Measurements from ENCODE around the gene MDK. TPM values are rescaled to one million over a fixed set of nuclear protein-coding genes. Genes with fewer than 3 reads are reported as not detected.

MDK gene
- total and polyA plus RNA-seq, 9 donors: 211 to 634 (median 411) TPM

DNA sequence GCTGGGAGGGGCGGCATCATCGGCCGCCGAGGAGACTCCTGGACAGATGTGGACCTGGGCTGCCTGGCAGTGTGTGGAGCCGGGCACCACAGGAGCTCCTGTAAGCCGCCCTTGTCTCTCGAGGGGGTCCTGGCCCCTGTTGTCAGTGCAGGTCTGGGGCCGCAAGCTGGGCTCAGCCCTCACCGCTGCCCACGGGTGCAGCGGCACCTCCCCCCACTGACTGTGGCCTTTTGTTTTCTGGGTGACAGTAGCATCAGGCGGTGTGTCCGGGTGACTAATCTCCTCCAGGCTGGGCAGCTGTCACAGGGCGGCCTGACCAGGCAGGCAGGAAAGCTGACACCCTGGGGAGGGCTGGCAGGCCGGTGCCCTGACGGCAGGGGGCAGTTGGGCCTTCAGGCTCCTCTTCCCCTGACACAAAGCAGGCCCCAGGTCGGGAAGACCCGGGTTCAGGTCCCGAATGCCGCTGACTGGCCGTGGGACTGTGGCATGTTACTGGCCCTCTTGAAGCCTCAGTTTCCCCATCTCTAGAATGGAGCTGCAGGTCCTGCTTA lies 17.9 kb upstream of the MDK start:
- no peaks in the 10 kb centered on the region for H3K27me3 ChIP-seq
- no peak for DNase-seq
- intact Hi-C loops (cut with DNase I): no loop called here
- H3K4me1 ChIP-seq (ENCODE audit: insufficient read depth): peaks cover 13% of the 10 kb centered on the region
- H3K9me3 ChIP-seq: no peaks in the 10 kb centered on the region
- H3K36me3 ChIP-seq: no peaks in the 10 kb centered on the region
- no peak for TF ChIP-seq POLR2A (IDR thresholded peaks at IDR 0.05)
- TF ChIP-seq CTCF (IDR thresholded peaks at IDR 0.05): no peak
- no peak for TF ChIP-seq EP300 (IDR thresholded peaks at IDR 0.05)
- H3K27ac ChIP-seq: no peak overlapping the region
- 82 to 88% (median 88%) methylated on average over 20 to 21 of the region's 21 CpGs for WGBS, 3 donors
- H3K4me3 ChIP-seq: no peak overlapping the region

GRCh38 chr11:46364056-46364455 lies 17.4 kb upstream of the MDK start:
- WGBS, 3 donors: 86 to 94% (median 92%) methylated on average over 9 of the region's 9 CpGs
- Histone ChIP-seq H3K27ac (no peak overlapping the region), H3K27me3 (no peaks in the 10 kb centered on the region), H3K4me3 (no peak overlapping the region), H3K36me3 (no peaks in the 10 kb centered on the region), H3K9me3 (no peaks in the 10 kb centered on the region), H3K4me1 (ENCODE audit: insufficient read depth) (peaks cover 13% of the 10 kb centered on the region)
- DNase-seq: no peak
- intact Hi-C loops (cut with DNase I): no loop called here
- TF ChIP-seq POLR2A (IDR thresholded peaks at IDR 0.05) (no peak), CTCF (IDR thresholded peaks at IDR 0.05) (no peak), EP300 (IDR thresholded peaks at IDR 0.05) (no peak)

- no peaks in the 10 kb centered on the region for H3K27me3 ChIP-seq
- H3K27ac ChIP-seq: no peak overlapping the region
- 66 to 85% (median 71%) methylated on average over 3 of the region's 3 CpGs for WGBS, 3 donors
- no peaks in the 10 kb centered on the region for H3K36me3 ChIP-seq
- H3K4me3 ChIP-seq: no peak overlapping the region
- no peak for TF ChIP-seq POLR2A (IDR thresholded peaks at IDR 0.05)
- no peak for TF ChIP-seq EP300 (IDR thresholded peaks at IDR 0.05)
- TF ChIP-seq CTCF (IDR thresholded peaks at IDR 0.05): no peak
- no peak for DNase-seq
- intact Hi-C loops (cut with DNase I): no loop called here
- peaks cover 13% of the 10 kb centered on the region for H3K4me1 ChIP-seq (ENCODE audit: insufficient read depth)
- no peaks in the 10 kb centered on the region for H3K9me3 ChIP-seq
These were observed 16.7 kb upstream of the MDK start for GRCh38 chr11:46364791-46365190.

- H3K27me3 ChIP-seq: no peaks in the 10 kb centered on the region
- intact Hi-C loops (cut with DNase I): no loop called here
These were observed 15.2 kb upstream of the MDK start for GRCh38 chr11:46366260-46366659.

More at GRCh38 chr11:46366260-46366659, 15.2 kb upstream of the MDK start:
- no peak for DNase-seq
- Histone ChIP-seq H3K4me1 (ENCODE audit: insufficient read depth) (peaks cover 10% of the 10 kb centered on the region), H3K27ac (no peak overlapping the region), H3K4me3 (no peak overlapping the region), H3K36me3 (no peaks in the 10 kb centered on the region), H3K9me3 (no peaks in the 10 kb centered on the region)
- TF ChIP-seq POLR2A (IDR thresholded peaks at IDR 0.05) (no peak), CTCF (IDR thresholded peaks at IDR 0.05) (no peak), EP300 (IDR thresholded peaks at IDR 0.05) (no peak)
- 92 to 95% (median 93%) methylated on average over 22 of the region's 22 CpGs for WGBS, 3 donors
